NT2/D1 (cell line): ENCODE results near the gene ZFHX3.

ENCODE experiments used
- YY1 ChIP-seq: IDR thresholded peaks from 2 replicates; pipeline ENCODE4 v1.6.1; 2011; ENCODE audit not compliant: insufficient read length, insufficient read depth
- ZNF274 ChIP-seq: IDR thresholded peaks from 2 replicates; pipeline ENCODE4 v1.6.1; 2011; ENCODE audit warnings: mild to moderate bottlenecking, low read depth, low read length

- TF ChIP-seq YY1 (no peak), ZNF274 (no peak)
Observed at GRCh38 chr16:72909196-72909595, 138.7 kb downstream of the ZFHX3 start.
